HG03442 (cell line): ENCODE data around the gene KAZN.
"Not testable (repeated sequence)": the region's sequence is repeated elsewhere in the genome, so short reads cannot be mapped to it uniquely, and the experiment has no call there.

Experiments
- ATAC-seq: cut with Tn5 transposase; IDR thresholded peaks from one replicate; pipeline ENCODE4 v1.9.1; 2021; ENCODE audit warnings: mild to moderate bottlenecking, moderate library complexity; ENCODE audit not compliant: unreplicated experiment

The KAZN gene

GRCh38 chr1:14962407-14962806 is 363.9 kb downstream of the KAZN start:
- no peak for ATAC-seq

GRCh38 chr1:14963791-14964710 is 365.6 kb downstream of the KAZN start:
- not testable (repeated sequence) for ATAC-seq

DNA sequence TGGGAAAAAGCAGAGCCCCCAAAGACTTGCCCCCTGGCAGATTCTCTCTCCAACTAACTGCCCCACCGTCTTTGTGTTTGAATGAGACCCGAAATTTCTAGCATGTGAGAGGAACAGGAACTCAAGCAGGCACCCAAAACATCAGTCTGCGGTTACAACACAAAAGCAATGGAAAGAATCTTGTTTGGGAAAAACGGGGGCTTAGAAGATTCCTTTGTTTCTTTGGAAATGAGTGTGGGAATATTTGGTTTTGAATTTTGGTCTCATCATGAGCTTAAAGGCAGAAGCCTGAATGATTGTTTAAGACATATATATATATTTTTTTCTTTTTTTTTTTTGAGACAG is 366.2 kb downstream of the KAZN start:
- no peak for ATAC-seq

DNA sequence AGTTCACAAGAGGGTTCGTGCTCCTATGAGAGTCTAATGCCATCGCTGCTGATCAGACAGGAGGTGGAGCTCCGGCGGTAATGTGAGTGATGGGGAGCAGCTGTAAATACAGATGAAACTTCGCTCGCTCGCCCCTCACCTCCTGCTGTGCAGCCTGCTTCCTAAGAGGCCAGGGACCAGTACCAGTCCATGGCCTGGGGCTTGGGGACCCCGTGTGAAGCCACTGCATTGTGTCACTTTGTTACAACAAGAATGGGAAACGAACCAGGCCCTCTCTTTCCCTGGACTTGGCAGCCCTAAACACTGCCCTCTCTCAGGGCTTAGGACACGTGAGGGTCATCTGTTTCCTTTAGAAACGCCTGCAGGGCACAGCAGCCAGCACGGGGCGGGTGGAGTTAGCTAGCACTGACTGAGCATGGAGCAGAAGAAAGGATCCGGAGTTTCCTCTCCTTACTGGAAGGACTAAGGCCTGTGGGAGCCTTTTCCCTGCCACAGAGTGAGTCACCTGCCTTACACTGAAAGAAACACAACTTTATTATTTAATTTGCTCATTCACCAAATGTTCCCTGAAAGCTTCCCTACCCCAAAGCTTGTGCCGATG is 369.9 kb downstream of the KAZN start:
- ATAC-seq, result no peak

GRCh38 chr1:14969006-14969405 is 370.5 kb downstream of the KAZN start:
- no peak for ATAC-seq

- no peak for ATAC-seq
Observed at GRCh38 chr1:14970115-14970798, 371.8 kb downstream of the KAZN start.

DNA sequence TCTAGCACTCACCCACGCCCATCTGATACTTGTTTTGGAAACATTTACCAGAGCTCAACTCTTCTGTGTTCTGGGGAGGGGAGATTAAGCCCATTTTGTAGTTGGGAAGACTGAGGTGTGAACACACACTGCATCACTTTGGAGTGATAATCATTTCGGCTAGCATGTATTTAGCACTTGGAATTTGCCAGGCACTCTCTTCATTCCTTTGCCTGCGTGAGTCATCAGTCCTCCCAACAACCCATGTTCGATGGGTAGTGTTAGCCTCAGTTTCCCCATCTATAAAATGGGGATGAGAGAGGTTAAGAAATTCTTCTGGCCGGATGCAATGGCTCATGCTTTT is 372.3 kb downstream of the KAZN start:
- no peak for ATAC-seq

GRCh38 chr1:14971221-14971620 is 372.7 kb downstream of the KAZN start:
- ATAC-seq, result no peak

GRCh38 chr1:14972107-14972506 is 373.6 kb downstream of the KAZN start:
- ATAC-seq, result no peak

DNA sequence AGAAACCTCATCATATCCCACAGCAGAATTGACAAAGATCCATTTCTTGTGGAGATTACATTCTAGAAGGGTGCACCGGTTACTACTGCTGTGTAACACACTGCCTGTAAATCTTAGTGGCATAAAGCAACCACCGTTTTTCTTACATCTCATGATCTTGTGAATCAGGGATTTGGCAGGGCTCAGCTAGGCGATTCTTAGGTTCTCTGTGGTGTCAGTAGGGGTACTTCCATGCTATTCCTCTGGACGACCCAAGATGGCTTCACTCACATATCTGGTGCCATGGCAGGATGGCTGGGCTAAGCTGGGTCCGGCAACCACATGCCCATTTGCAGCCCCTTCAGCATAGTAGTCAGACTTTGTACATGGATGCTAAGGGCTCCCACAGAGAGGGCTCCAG is 375.3 kb downstream of the KAZN start:
- no peak for ATAC-seq

GRCh38 chr1:14974361-14974760 is 375.9 kb downstream of the KAZN start:
- ATAC-seq, result no peak

GRCh38 chr1:14975119-14975518 is 376.6 kb downstream of the KAZN start:
- no peak for ATAC-seq

DNA sequence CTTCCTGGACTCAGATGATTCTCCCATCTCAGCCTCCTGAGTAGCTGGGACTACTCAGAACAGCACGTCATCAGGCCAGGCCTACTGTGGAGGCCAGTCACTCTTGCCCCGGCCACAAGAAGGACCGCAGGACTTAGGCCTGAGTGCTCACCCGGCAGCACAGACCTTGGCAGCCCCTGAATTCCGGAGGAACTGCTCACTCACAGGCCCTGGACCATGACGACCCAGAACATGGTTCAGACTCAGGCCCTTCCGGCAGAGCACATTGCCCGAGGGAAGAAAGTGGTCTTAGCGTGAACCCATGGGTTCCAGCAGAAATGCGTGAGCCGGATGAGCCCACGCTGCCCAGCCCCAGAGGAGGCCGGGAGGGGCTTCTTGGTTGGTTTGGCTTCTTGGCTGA is 377.8 kb downstream of the KAZN start:
- ATAC-seq, result no peak

GRCh38 chr1:14977338-14977931 is 378.9 kb downstream of the KAZN start:
- no peak for ATAC-seq

DNA sequence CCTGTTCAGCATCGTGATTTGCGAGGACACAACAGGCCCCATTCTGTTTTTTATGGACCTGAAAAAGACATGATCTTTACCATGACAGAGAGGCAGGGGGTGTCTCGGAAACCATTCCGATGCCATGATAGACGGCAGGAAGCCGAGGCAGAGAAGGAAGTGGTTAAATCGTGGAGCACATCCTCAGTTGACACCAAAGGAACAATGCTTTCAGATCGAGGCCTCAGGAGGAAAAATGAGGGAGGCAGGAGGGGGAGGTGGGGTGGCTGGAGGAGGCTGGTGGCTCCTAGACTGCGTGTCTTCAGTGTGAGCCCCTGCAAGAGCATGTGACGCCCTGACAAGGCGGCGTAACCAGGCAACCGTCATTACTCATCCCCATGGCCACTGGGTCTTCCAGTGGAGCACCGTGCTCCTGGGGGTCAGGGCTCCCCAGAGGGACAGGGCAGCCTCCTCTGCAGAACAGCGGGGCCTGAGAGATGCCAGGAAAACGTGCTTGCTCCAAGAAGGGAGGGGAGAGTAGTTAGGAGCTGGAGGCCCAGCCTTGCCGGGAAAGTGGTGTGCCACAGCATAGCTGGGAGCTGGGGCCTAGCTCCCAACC is 382.2 kb downstream of the KAZN start:
- ATAC-seq, result no peak

DNA sequence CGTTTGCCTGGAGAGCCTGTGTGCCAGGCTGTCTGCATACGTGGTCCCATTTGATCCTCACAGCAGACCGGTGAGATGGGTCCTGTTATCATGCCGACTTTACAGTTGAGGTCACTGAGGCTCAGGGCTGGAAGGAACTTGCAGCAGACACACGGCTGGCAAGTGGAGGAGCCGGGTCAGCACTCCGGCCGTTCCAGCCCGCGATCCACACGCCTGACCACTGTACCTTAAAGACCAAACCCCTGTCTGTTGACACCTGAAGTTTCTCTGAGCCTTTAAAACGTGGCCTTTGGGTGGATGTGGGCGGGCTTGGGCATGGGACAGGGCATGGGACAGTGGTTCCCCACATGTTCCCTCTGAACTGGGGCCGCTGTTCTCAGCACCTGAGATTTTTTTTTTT is 383.5 kb downstream of the KAZN start:
- no peak for ATAC-seq

DNA sequence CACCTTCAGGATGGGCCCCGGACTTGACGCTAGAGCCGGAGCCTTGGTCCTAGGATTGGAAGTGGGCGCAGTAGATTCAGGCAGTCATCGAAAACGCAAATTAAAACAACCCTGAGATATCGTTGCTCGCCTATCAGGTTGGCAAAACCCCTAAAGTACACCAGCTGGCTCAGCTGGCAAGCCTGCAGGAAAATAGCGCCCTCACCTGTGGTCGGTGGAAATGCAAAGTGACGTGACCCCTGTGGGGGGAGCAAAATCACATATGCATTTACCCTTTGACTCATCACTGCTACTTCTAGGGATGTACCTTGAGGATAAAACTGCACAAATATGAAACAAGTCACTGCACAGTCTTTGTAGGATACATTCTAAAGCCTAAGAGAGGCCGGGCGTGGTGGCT is 384.8 kb downstream of the KAZN start:
- ATAC-seq, result no peak

DNA sequence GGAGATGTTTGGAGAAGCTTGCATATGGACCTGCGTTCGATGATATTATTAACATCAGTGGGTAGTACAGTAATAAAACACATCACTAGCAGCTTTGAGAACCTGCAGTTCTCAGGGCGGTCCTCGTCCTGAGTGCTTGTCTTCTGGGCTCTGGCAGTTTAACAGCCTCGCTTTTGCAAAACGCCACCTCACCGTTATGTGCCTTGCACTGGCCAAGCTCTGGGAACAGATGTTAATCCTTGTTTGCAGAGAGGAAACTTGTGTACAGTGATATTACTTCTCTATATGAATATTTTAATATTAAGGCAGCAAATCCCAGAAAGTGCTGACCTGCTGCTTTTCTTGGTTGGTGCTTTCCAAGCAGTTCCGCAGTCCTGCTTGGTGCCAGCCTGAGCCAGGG is 387.7 kb downstream of the KAZN start:
- ATAC-seq, result no peak

DNA sequence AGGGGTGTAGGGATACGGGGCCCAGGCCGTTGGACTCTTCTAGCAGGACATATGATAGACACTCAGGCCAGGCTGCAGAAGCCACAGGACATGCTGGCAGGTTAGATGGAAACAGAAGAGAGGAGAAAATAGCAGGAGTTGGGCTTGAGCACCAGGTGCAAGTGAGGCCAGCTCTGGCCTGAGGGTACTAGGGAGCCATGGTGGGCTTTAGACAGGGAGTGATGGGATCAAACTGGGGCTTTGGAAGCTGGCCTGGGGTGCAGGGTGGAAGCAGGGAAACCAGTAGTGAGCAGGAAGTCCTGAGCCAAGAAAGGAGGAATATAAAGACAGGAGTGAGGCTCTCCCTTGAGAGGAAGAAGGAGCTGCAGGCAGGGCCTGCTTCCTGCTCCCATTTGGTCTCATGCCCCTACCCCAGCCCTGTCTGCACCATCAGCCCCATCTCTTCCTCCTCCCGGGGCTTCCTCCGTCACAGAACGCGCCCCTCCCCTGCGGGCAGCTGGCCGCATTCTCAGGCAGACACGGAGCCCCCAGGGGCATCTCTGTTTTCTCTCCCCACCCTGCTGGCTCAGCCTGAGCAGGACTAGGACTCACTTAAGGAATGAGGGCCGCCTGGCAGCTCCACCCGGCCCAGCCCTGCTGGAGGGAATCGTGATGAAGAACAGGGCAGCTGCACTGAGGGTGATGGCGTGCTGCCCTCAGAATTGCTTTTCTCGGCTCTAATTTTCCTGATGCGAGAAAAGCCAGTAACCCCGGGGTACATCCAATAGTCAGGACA is 389.5 kb downstream of the KAZN start:
- ATAC-seq, result no peak

DNA sequence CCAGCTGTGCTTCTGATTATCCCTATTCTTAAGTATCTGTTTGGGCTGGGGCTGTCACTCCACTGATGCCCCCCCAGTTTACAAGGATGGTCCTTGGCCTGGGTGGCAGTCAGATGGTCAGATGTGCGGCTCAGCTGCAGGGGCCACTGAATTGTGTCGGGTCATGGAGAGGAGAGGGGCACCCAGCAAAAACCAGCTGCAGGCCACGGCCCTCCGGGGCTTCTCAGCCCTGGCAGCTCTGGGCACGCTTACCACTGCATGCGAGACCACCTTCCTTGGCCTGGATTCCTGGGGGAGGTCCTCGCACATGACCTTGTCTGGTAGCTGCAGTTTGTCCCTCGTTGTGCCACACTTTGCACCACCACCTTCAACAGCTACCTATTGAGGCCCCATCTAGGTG is 390.2 kb downstream of the KAZN start:
- no peak for ATAC-seq
